COLO829 (cell line): ENCODE measurements around the gene FAM162A.
"Not testable (repeated sequence)": the region's sequence is repeated elsewhere in the genome, so short reads cannot be mapped to it uniquely, and the experiment has no call there.

Source experiments
- DNase-seq: peaks from one replicate; pipeline ENCODE4 v3.0.0; 2012; ENCODE audit warnings: low spot score

The FAM162A gene

DNA sequence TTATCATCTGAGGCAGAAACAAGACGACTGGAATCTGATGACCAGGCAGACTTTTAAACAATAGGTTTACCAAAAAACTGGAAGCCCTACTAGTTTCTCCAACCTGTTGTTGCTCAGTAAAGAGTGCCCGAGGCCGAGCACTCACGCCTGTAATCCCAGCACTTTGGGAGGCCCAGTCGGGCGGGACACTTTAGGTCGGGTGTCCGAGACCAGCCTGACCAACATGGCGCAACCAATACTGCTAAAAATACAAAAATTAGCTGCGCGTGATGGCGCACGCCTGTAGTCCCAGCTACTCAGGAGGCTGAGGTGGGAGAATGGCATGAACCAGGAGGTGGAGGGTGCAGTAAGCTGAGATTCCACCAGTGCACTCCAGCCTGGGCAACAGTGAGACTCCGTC lies 33.0 kb downstream of the FAM162A start:
- DNase-seq: no peak

DNA sequence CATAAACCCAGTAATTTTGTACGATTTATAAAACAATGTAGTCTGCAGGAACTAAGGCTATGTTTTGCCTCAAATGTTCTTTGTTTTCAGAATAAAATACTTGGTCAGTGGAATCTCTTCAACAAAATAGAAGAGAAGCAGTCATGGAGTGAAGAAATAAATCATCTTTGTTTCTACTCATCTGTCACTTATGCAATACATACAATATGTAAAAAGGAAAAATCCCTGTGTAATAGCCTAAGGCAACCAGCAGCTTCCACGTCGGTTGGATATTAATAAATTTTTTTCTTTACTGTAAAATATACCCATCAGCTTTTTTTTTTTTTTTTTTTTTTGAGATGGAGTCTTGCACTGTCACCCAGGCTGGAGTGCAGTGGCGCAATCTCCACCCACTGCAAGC lies 37.1 kb downstream of the FAM162A start:
- no peak for DNase-seq

DNA sequence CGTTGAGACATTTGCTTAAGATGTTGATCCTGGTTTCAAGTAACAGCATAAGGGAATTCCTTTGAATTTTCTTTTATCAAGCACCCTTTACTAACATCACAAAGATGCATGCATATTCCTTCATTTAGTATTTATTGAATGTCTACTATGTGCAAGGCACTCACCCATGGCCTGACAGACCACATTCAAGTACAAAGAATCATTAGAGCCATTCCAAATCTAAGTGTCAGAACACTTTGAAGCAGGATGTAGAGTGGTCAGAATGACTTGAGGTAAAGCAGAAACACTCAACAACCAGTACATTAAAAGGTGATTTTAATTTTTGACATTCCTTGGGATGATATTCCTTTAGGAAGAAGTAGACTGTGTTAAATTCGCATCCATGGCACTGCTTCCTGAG lies 37.9 kb downstream of the FAM162A start:
- no peak for DNase-seq

DNA sequence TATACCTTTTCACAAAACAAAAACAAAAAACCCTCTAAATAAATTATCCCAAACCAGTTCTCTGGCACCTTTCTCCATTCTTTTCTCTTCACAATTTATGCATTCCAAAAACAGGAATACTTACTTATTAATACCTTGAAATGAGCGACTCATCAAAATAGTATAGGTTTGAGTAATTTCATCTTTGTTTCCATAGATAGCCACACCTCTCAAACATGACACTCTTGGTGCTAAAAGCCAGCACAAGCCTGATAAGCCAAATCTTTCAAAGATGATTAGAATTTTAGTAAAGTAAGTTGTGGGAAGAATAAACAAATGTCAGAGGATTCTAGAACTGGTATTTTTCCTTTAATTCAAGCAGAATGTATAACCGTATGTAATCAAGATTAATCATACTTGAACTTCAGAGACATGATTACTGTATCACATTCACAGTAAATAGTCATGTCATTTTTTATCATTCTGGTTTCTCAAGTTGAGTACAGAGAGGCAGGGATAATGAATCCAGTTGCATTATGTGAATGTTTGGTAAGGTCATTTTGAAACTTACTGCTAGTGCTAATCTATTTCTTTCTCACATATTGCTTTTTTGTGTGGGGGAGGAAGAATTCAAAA lies 44.0 kb downstream of the FAM162A start:
- DNase-seq: no peak

DNA sequence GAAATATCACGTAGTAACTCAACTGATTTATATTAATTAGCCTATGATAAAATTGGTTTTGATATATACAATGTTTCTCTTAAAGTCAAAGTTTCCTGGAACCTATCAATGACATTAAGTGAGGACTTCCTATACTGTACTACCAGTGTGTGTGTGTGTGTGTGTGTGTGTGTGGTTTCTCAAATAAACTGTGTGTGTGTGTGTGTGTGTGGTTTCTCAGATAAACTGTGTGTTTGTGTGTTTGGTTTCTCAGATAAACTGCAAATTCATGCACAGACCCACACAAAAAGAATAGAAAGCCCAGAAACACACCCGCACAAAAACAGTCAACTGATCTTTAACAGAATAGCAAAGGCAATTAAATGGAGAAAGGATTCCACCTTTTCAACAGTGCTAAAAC lies 46.4 kb downstream of the FAM162A start:
- no peak for DNase-seq

DNA sequence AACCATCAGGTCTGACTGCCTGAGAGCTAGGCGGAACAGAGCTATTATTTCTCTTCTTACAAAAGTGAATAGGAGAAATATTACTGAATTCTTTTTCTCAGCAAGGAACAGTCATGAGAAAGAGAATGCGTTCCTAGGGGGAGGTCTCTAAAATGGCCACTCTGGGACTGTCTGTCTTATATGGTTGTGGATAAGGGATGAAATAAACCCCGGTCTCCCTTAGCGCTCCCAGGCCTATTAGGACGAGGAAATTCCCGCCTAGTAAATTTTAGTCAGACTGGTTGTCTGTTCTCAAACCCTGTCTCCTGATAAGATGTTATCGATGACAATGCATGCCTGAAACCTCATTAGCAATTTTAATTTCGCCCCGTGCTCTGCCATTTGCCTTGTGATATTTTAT lies 52.0 kb downstream of the FAM162A start:
- DNase-seq: no peak

DNA sequence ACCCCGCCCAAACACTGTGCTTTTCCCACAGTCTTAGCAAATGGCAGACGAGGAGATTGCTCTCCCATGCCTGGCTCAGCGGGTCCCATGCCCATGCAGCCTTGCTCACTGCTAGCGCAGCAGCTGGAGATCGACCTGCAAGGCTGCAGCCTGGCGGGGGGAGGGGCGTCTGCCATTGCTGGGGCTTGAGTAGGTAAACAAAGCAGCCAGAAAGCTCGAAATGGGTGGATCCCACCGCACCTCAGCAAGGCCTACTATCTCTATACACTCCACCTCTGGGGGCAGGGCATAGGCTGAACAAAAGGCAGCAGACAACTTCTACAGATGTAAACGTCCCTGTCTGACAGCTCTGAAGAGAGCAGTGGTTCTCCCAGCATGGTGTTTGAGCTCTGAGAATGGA lies 59.1 kb downstream of the FAM162A start:
- DNase-seq: no peak

DNA sequence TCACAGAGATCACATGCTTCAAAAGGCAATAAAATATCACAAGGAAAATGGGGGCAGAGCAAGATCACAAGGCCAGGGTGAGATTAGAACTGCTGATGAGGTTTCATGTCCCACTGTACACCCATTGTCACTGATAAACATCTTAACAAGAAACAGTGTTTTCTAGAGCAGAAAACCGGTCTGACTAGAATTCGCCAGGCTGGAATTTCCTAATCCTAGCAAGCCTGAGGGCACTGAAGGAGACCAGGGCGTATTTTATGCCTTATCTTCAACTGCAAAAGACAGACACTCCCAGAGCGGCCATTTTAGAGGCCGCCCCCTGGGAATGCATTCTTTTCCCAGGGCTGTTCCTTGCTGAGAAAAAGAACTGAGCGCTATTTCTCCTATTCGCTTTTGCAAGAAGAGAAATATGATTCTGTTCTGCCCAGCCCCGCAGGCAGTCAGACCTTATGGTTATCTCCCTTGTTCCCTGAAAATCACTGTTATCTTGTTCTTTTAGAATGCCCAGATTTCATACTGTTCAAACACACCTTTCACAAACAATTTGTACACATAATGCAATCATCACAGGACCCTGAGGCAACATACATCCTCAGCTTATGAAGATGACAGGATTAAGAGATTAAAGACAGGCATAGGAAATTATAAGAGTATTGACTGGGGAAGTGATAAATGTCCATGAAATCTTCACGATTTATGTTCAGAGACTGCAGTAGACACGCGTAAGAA lies 59.9 kb downstream of the FAM162A start:
- DNase-seq: not testable (repeated sequence)

DNA sequence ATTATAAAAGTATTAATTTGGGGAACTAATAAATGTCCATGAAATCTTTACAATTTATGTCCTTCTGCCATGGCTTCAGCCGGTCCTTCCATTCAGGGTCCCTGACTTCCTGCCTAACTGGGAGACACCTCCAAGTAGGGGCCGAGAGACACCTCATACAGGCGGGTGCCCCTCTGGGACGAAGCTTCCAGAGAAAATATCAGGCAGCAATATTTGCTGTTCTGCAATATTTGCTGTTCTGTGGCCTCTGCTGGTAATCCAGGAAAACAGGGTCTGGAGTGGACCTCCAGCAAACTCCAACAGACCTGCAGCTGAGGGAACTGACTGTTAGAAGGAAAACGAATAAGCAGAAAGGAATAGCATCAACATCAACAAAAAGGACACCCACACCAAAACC lies 60.5 kb downstream of the FAM162A start:
- DNase-seq: not testable (repeated sequence)

DNA sequence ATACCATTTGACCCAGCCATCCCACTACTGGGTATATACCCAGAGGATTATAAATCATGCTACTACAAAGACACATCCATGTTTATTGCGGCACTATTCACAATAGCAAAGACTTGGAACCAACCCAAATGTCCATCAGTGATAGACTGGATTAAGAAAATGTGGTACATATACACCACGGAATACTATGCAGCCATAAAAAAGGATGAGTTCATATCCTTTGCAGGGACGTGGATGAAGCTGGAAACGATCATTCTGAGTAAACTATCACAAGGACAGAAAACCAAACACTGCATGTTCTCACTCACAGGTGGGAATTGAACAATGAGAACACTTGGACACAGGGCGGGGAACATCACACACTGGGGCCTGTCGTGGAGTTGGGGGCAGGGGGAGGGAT lies 64.2 kb downstream of the FAM162A start:
- DNase-seq: not testable (repeated sequence)

DNA sequence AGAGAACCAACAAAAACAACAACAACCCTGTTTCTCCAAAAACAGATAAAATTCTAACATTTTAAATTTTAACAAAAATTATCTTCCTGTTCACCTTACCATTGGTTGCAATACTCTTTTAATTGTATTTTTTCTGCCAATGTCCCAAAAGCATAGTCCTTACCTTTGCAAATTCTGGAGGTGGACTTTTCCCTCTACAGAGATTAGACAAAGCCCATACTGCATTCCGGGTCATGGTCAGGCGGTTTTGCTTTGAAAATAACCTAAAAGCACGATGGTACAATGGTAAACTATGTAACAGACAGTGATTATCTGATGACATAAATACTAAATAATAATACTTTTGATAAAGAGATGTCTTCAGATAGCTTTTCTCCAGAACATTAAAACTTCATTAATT lies 67.4 kb downstream of the FAM162A start:
- no peak for DNase-seq

DNA sequence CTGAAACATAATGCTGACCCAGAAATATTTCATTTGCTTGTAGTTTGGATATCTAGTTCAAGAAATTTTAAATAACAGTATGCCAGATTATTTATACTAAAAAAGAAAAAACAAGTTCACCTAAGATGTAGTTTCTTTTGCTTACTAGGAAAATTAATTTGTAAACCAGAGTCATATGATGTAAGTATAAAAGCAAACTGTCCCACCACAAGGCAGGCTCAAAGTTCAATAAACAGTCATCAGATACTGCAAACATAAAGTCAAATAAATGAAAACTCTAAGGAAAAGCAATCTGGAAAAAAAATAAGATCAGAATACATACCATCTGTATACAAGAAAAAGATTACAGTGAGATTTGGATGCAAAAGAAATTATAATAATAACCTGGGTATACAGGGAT lies 72.1 kb downstream of the FAM162A start:
- no peak for DNase-seq

DNA sequence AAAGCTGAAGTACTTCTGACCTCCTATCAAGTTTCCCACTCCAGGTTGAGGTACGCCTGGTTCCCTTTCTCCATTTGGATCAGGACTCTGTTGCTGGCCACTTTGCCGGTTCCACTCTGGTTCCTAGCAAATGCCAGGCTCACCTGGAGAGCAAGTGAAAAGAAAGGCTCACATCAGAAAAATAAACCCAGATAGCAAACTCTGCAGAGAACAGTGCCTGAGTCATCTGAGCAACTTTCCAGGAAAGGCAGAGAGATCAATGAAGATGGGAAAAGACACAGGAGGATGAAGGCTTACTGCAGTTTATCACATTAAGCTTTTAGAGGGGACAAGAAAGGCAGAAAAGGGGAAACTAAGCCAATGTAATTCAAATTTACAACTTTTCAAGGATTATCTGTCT lies 73.7 kb downstream of the FAM162A start:
- no peak for DNase-seq

DNA sequence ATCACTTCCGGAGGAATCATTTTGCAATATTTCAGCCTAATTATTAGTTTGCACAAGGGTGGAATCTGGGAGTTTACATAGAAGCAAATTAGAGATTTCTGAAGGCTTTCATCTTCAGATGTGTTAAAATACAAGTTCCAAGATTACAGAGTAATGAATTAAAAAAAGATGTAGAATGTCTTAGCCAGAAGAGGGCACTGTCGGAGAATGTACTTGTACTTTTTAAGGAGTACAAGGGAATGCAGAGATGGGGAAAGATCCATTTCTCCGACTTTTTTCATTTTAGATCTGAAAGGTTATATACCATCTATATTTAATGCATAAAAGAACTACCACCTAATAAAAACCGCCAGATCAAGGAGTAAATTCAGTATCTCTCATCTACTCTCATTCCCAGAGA lies 75.0 kb downstream of the FAM162A start:
- DNase-seq: peak; percentile 17

DNA sequence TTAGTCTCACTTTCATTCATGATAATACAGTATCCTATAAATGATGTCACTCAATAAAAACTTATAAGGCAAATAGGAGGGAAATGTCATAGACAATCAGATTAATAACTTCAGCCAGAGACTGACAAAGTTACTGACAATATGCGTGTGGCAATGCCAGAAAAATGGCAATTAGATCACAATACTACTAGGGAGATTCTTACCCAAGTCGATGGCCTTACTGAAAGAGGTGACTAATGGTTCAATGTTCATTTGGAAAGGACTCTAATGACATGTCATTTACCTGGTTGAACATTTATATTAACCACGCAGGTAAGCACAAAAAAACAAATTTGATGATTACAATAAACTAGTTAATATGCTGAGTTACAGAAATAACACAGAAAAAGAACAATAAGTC lies 77.8 kb downstream of the FAM162A start:
- no peak for DNase-seq
